ENCODE results near the gene ZNF830. TPM values are rescaled to one million over a fixed set of nuclear protein-coding genes. Genes with fewer than 3 reads are reported as not detected.

Gene ZNF830
- polyA plus RNA-seq, 2 donors: 6.5 to 7.9 TPM

GRCh38 chr17:35001549-35001948 lies 40.2 kb downstream of the ZNF830 start:
- 80 to 89% methylated on average over 2 of the region's 2 CpGs for WGBS, 2 donors
- H3K4me1 ChIP-seq (ENCODE audit: control insufficient read depth in 2 of 2, insufficient read depth in 2 of 2, low read length in 1 of 2): peaks cover 2 to 13% of the 10 kb centered on the region in 2 donors
- no peaks in the 10 kb centered on the region for H3K9me3 ChIP-seq (ENCODE audit: control insufficient read depth in 2 of 2, insufficient read depth in 1 of 2, low read depth in 1 of 2, low read length in 1 of 2)
- H3K36me3 ChIP-seq (ENCODE audit: control insufficient read depth in 2 of 2, insufficient read depth in 2 of 2, low read length in 1 of 2): peaks cover 0 to 25% of the 10 kb centered on the region in 2 donors
- no peaks in the 10 kb centered on the region for H3K27me3 ChIP-seq (ENCODE audit: control insufficient read depth in 1 of 2, insufficient read depth in 2 of 2, low read length in 2 of 2)
- H3K4me3 ChIP-seq (ENCODE audit: low read depth in 1 of 2, low read length in 2 of 2): no peak overlapping the region
- H3K27ac ChIP-seq (ENCODE audit: low read depth in 2 of 2, low read length in 1 of 2): peak overlapping the region in 1 of 2 donors; percentile 33

GRCh38 chr17:35002876-35003551 lies 41.7 kb downstream of the ZNF830 start:
- Histone ChIP-seq H3K9me3 (ENCODE audit: control insufficient read depth in 2 of 2, insufficient read depth in 1 of 2, low read depth in 1 of 2, low read length in 1 of 2) (no peaks in the 10 kb centered on the region), H3K36me3 (ENCODE audit: control insufficient read depth in 2 of 2, insufficient read depth in 2 of 2, low read length in 1 of 2) (peaks cover 0 to 25% of the 10 kb centered on the region in 2 donors), H3K27me3 (ENCODE audit: control insufficient read depth in 1 of 2, insufficient read depth in 2 of 2, low read length in 2 of 2) (no peaks in the 10 kb centered on the region), H3K4me1 (ENCODE audit: control insufficient read depth in 2 of 2, insufficient read depth in 2 of 2, low read length in 1 of 2) (peaks cover 2 to 8% of the 10 kb centered on the region in 2 donors), H3K27ac (ENCODE audit: low read depth in 2 of 2, low read length in 1 of 2) (peak overlapping the region in 1 of 2 donors; percentile 26), H3K4me3 (ENCODE audit: low read depth in 1 of 2, low read length in 2 of 2) (no peak overlapping the region)
- 74 to 80% methylated on average over 15 of the region's 15 CpGs for WGBS, 2 donors

GRCh38 chr17:35003778-35004177 lies 42.4 kb downstream of the ZNF830 start:
- H3K4me3 ChIP-seq (ENCODE audit: low read depth in 1 of 2, low read length in 2 of 2): no peak overlapping the region
- peaks cover 0 to 23% of the 10 kb centered on the region in 2 donors for H3K36me3 ChIP-seq (ENCODE audit: control insufficient read depth in 2 of 2, insufficient read depth in 2 of 2, low read length in 1 of 2)
- WGBS, 2 donors: 91 to 95% methylated on average over 4 of the region's 4 CpGs
- H3K27me3 ChIP-seq (ENCODE audit: control insufficient read depth in 1 of 2, insufficient read depth in 2 of 2, low read length in 2 of 2): no peaks in the 10 kb centered on the region
- no peak overlapping the region for H3K27ac ChIP-seq (ENCODE audit: low read depth in 2 of 2, low read length in 1 of 2)
- H3K9me3 ChIP-seq (ENCODE audit: control insufficient read depth in 2 of 2, insufficient read depth in 1 of 2, low read depth in 1 of 2, low read length in 1 of 2): no peaks in the 10 kb centered on the region
- H3K4me1 ChIP-seq (ENCODE audit: control insufficient read depth in 2 of 2, insufficient read depth in 2 of 2, low read length in 1 of 2): peaks cover 2 to 8% of the 10 kb centered on the region in 2 donors

DNA sequence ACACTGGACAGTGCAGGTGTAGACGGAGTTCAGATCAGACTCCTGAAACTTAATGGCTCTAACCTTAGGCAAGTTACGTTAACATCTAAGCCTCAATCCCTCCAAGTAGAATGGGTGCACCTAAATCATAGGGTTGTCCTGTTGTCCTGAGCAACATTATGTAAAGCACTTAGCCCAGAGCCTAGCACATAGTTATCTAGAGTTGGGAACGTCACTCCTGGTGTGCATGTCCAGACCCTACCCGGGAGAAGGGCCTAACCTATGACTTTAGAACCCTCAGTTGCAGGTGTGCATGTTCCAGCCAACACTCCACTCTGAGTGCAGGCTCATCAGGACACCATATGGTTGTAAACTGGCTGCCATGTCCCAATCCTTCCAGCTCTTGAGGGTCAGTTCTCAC lies 45.0 kb downstream of the ZNF830 start:
- Histone ChIP-seq H3K4me1 (ENCODE audit: control insufficient read depth in 2 of 2, insufficient read depth in 2 of 2, low read length in 1 of 2) (peaks cover 2 to 6% of the 10 kb centered on the region in 2 donors), H3K9me3 (ENCODE audit: control insufficient read depth in 2 of 2, insufficient read depth in 1 of 2, low read depth in 1 of 2, low read length in 1 of 2) (no peaks in the 10 kb centered on the region), H3K36me3 (ENCODE audit: control insufficient read depth in 2 of 2, insufficient read depth in 2 of 2, low read length in 1 of 2) (peaks cover 0 to 18% of the 10 kb centered on the region in 2 donors), H3K27me3 (ENCODE audit: control insufficient read depth in 1 of 2, insufficient read depth in 2 of 2, low read length in 2 of 2) (no peaks in the 10 kb centered on the region), H3K27ac (ENCODE audit: low read depth in 2 of 2, low read length in 1 of 2) (no peak overlapping the region), H3K4me3 (ENCODE audit: low read depth in 1 of 2, low read length in 2 of 2) (no peak overlapping the region)
- 86 to 89% methylated on average over 4 of the region's 4 CpGs for WGBS, 2 donors

GRCh38 chr17:35006961-35007360 lies 45.6 kb downstream of the ZNF830 start:
- H3K9me3 ChIP-seq (ENCODE audit: control insufficient read depth in 2 of 2, insufficient read depth in 1 of 2, low read depth in 1 of 2, low read length in 1 of 2): no peaks in the 10 kb centered on the region
- WGBS, 2 donors: 46 to 81% methylated on average over 1 of the region's 1 CpG
- no peak overlapping the region for H3K27ac ChIP-seq (ENCODE audit: low read depth in 2 of 2, low read length in 1 of 2)
- no peak overlapping the region for H3K4me3 ChIP-seq (ENCODE audit: low read depth in 1 of 2, low read length in 2 of 2)
- peaks cover 0 to 23% of the 10 kb centered on the region in 2 donors for H3K36me3 ChIP-seq (ENCODE audit: control insufficient read depth in 2 of 2, insufficient read depth in 2 of 2, low read length in 1 of 2)
- no peaks in the 10 kb centered on the region for H3K27me3 ChIP-seq (ENCODE audit: control insufficient read depth in 1 of 2, insufficient read depth in 2 of 2, low read length in 2 of 2)
- peaks cover 2 to 8% of the 10 kb centered on the region in 2 donors for H3K4me1 ChIP-seq (ENCODE audit: control insufficient read depth in 2 of 2, insufficient read depth in 2 of 2, low read length in 1 of 2)

- Histone ChIP-seq H3K9me3 (ENCODE audit: control insufficient read depth in 2 of 2, insufficient read depth in 1 of 2, low read depth in 1 of 2, low read length in 1 of 2) (no peaks in the 10 kb centered on the region), H3K36me3 (ENCODE audit: control insufficient read depth in 2 of 2, insufficient read depth in 2 of 2, low read length in 1 of 2) (peaks cover 5 to 21% of the 10 kb centered on the region in 2 donors), H3K27ac (ENCODE audit: low read depth in 2 of 2, low read length in 1 of 2) (no peak overlapping the region), H3K4me1 (ENCODE audit: control insufficient read depth in 2 of 2, insufficient read depth in 2 of 2, low read length in 1 of 2) (peaks cover 0 to 3% of the 10 kb centered on the region in 2 donors), H3K4me3 (ENCODE audit: low read depth in 1 of 2, low read length in 2 of 2) (no peak overlapping the region), H3K27me3 (ENCODE audit: control insufficient read depth in 1 of 2, insufficient read depth in 2 of 2, low read length in 2 of 2) (no peaks in the 10 kb centered on the region)
- WGBS, 2 donors: 80 to 82% methylated on average over 3 of the region's 3 CpGs
Observed at GRCh38 chr17:35010093-35010492, 48.8 kb downstream of the ZNF830 start.

- Histone ChIP-seq H3K9me3 (ENCODE audit: control insufficient read depth in 2 of 2, insufficient read depth in 1 of 2, low read depth in 1 of 2, low read length in 1 of 2) (no peaks in the 10 kb centered on the region), H3K27ac (ENCODE audit: low read depth in 2 of 2, low read length in 1 of 2) (no peak overlapping the region), H3K36me3 (ENCODE audit: control insufficient read depth in 2 of 2, insufficient read depth in 2 of 2, low read length in 1 of 2) (peaks cover 6 to 29% of the 10 kb centered on the region in 2 donors), H3K4me1 (ENCODE audit: control insufficient read depth in 2 of 2, insufficient read depth in 2 of 2, low read length in 1 of 2) (peaks cover 0 to 3% of the 10 kb centered on the region in 2 donors), H3K4me3 (ENCODE audit: low read depth in 1 of 2, low read length in 2 of 2) (no peak overlapping the region), H3K27me3 (ENCODE audit: control insufficient read depth in 1 of 2, insufficient read depth in 2 of 2, low read length in 2 of 2) (no peaks in the 10 kb centered on the region)
- 64 to 72% methylated on average over 5 of the region's 5 CpGs for WGBS, 2 donors
Observed at GRCh38 chr17:35011671-35012216, 50.4 kb downstream of the ZNF830 start.

Other genes with a start within 250 kb of the ZNF830 start
- gene CCT6B, start 80 bp upstream of the ZNF830 start, polyA plus RNA-seq: 1 to 10 TPM in 1 of 2 donors, under 1 TPM in 1; 0.80 to 1.0 TPM
- gene LIG3, start 19.0 kb downstream of the ZNF830 start, polyA plus RNA-seq: 1 to 10 TPM; 6.2 to 9.2 TPM
- 10 to 100 TPM; 13.0 to 18.1 TPM for gene RFFL, start 102.2 kb downstream of the ZNF830 start, polyA plus RNA-seq
- 1 to 10 TPM; 2.7 to 3.8 TPM for gene RAD51D, start 158.3 kb downstream of the ZNF830 start, polyA plus RNA-seq
- gene FNDC8, start 160.1 kb downstream of the ZNF830 start, polyA plus RNA-seq: under 1 TPM; 0.02 to 0.10 TPM
- 1 to 10 TPM; 3.8 to 8.7 TPM for gene NLE1, start 180.8 kb downstream of the ZNF830 start, polyA plus RNA-seq
- under 1 TPM; 0.01 to 0.02 TPM for gene UNC45B, start 186.3 kb downstream of the ZNF830 start, polyA plus RNA-seq
- gene SLC35G3, start 232.9 kb downstream of the ZNF830 start, polyA plus RNA-seq: not detected